Ishikawa (cell line): Measurements from ENCODE around the gene ARHGEF19.

Source experiments
- RAD21 ChIP-seq: IDR thresholded peaks from 2 replicates; pipeline ENCODE4 v1.6.1; 2012; ENCODE audit warnings: low read depth
- TCF12 ChIP-seq: IDR thresholded peaks from 2 replicates; pipeline ENCODE4 v1.6.1; 2012; ENCODE audit warnings: low read depth

- no peak for TF ChIP-seq TCF12
- no peak for TF ChIP-seq RAD21
Observed at GRCh38 chr1:16191309-16191708, 21.1 kb downstream of the ARHGEF19 start.
